ENCODE data around the gene HMCN2.
"Not testable (repeated sequence)": the region's sequence is repeated elsewhere in the genome, so short reads cannot be mapped to it uniquely, and the experiment has no call there.

HMCN2 gene

DNA sequence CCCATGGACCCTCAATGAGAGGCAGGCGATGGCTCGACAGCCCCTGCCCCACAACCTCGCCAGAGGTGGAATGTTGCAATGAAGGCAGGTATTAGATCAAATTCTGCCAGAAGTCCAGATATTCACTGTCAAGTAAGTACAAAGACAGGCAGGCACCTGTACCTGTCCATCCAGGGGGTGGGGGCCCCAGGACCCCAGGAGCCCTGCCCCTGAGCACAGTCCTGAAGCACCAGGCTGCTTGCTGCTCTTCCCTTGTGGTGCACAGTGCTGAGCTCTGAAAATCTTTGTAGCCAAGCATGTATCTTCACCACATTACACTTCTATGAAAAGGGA is 26.2 kb upstream of the HMCN2 start:
- no peak for DNase-seq

DNA sequence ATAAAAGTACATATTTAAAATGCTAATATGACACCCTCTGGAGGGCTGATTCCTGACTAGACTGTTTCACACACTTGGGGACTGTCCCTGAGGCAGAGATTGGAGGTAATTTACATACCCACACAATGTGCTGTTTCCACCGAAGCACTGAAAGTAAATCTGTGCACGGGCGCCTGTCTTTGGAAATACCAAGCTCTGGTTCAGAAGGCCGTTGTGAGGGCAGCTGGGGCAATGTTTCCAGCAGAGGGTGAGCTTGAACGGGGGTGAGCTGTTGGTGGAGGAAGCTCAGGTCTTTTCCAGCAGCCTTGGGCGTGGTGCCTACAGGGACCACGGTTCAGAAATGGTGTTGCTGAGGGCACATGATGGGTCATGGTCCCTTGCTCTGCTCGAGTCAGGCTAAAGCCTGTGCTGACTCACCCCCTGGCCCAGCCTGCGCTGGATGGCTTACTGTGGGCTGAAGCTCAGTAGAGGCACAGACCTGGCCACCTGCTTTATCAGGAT is 25.8 kb upstream of the HMCN2 start:
- no peak for DNase-seq

DNA sequence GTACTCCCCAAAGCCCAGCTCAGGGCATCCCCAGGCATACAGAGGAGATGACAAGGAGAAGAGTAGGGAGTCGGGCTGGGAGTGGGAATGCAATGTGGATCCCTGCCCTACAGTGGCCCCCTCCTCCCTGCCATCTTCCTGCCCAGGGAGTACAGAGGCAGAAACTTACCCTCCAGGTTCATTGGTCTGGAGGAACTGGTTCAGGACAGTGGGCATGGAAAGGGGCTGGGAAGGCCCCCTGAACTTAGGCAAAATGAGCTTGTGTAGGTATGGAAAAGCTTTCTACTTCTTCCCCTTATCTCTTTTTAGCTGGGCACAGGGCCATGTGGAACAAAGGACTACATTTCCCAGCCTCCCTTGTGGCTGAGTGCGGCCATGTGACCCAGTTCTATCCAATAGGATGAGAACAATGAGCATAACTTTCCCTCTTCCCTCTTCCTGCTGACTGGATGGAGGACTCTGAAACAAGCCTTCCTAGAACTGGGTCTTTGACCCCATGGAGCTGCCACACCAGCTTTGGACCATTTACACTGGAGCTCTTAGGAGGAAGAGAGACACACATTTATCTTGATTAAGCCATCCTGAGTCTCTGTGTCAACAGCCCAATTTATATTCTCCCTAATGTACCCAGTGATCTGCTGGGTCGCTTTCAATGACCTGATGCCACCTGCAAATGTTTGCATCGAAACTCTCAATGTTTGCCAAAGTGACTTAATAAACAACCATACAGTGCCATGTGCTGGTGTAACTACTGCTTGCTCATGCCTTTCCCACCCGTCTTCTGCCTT is 25.0 kb upstream of the HMCN2 start:
- DNase-seq: no peak

DNA sequence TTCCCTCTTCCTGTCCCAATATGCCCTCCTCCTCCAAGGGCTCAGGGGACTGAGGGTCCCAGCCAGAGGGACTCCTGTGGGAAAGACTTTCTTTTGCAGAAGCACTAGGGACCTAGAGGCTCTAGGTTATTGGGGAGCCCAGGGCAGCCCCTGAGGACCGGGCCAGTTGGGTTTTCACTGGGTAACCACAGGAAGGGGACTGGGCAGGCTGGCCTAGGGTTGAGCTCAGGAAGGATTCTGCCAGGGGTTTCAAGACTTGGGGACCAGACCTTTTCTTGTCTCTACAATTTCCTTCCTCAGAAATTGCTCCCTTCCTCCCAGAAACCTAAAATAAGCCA is 24.4 kb upstream of the HMCN2 start:
- DNase-seq: no peak

DNA sequence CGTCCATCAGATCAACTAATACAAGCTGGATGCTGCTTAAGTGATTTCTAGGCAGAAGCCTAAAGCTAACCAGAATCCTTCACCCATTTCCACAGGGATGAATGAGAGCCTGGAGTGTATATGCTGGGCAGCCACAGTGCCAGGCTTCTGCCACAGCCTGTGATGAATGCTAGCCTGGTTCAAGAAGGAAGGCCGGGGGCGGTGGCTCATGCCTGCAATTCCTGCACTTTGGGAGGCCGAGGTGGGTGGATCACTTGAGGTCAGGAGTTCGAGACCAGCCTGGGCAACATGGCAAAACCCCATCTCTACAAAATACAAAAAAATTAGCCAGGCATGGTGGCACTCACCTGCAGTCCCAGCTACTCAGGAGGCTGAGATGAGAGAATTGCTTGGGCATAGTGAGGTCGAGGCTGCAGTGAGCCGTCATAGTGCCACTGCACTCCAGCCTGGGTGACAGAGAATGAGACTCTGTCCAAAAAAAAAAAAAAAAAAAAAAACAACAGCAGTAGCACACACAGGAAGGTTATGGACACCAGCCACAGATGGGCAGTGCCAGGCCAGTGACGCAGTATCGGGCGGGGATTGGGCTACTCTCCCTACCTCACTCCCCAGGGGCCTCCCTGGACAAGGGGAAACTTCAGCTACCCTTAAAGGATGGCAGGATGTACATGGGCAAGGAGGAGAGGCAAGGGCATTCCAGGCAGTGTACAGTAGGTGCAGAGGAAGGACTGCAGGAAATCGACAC is 23.1 kb upstream of the HMCN2 start:
- no peak for DNase-seq

- DNase-seq: peak; percentile 67
Measured at GRCh38 chr9:130243015-130243881, 22.3 kb upstream of the HMCN2 start.

DNA sequence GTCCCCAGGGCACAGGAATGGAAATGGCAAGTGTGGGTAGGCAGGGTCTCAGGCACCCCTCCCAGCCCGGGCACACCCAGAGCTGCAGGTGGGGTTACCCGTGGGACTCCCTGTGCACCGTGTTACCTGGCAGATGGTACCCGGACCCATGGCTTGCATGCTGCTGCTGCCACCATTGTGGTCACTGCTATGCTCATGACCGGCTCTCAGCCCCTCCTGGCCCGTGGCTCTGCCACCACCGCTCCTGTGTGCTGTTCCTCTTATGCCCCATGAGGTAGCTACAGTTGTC is 21.7 kb upstream of the HMCN2 start:
- DNase-seq: no peak

GRCh38 chr9:130244548-130245165 is 20.9 kb upstream of the HMCN2 start:
- no peak for DNase-seq

DNA sequence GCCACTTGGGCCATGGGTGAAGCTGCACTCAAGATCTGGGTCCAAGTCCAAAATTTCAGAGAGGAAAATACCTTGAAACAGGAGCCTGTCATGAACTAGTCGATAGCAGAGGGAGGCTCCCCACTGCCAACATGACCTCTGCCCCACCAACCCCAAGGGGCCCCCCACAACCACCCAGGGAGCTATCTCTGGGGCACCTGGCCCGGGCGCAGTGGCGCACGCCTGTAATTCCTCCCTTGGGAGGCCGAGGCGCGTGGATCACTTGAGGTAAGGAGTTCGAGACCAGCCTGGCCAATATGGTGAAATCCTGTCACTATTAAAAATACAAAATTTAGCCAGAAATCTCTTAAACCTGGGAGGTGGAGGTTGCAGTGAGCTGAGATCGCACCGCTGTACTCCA is 20.1 kb upstream of the HMCN2 start:
- no peak for DNase-seq

DNA sequence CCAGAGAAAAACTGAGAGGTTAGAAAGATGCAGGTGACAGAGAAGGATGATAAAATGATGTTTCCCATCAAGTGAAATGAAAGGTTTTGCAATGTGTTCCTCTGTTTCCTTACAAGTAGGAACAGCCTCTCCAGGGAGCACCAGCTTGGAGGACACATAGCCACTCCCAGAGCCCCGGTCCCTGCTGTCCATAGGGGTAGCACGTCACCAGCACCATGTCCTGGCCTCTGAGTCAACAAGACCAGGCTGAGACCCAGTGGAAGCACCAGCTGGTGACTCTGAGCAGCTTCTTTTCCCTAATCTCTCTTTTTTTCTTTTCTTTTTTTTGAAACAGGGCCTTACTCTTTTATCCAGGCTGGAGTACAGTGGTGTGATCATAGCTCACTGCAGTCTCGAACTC is 19.4 kb upstream of the HMCN2 start:
- no peak for DNase-seq

GRCh38 chr9:130254747-130255630 is 10.6 kb upstream of the HMCN2 start:
- no peak for DNase-seq

GRCh38 chr9:130255631-130256134 is 9.9 kb upstream of the HMCN2 start:
- DNase-seq: no peak

DNA sequence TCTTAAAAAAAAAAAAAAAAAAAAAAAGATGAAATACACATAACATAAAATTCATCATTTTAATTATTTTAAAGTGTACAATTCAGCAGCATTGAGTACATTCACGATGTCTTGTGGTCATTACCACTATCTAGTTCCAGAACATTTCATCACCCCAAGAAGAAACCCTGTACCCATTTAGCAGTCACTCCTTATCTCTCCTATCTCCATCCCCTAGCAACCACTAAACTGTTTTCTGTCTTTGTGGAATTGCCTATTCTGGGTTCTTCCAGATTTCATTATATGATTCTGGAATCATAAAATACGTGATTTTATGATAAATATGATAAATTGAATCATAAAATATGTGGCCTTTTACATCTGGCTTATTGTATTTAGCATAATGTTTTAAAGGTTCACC is 8.9 kb upstream of the HMCN2 start:
- no peak for DNase-seq

GRCh38 chr9:130258137-130258536 is 7.4 kb upstream of the HMCN2 start:
- DNase-seq: not testable (repeated sequence)

- DNase-seq: no peak
Measured at GRCh38 chr9:130259044-130259443, 6.5 kb upstream of the HMCN2 start.

DNA sequence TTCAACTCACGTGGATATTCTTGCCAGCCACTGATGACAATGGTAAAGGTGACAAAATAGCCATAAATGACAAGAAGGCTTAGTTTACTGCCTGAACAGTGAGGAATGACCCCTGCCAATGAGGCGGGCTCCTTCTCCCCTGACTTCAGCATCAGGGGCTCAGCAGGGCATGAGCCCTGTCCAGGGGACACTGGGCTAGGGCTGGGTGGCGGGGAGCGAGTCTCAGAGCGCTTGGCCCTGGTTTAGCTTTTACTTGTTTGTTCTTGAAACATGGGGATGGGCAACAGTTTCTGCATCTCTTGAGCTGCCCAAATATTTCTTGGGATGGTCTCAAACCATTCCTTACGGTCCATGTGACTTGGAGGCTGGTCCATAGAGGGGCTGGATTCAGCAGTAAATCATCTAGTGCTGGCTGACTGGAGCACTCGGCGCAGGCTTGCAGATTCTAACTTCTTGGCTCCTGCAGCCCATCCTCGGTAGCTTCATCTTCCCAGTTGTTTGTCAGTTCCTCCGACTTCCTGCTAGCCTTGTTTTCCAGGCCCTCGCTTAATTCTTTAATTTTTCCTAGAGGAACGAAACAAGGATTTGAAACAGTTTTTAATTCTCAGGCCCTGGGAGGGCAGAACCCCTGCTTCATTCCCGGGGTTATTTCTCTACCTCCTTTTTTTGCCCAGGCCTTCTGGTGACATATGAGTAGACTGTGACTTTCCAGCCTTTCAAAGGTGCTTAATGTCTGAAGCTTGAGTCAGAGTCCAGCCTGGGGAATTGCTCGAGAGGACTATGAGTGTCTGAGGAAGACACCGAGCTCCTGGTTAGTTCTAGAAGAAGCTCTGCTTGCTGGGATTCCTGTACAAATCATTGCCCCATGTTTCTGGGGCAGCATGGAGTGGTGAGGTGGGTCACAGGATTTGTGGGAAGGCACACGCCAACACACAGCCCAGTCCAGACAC is 4.5 kb upstream of the HMCN2 start:
- DNase-seq: no peak

DNA sequence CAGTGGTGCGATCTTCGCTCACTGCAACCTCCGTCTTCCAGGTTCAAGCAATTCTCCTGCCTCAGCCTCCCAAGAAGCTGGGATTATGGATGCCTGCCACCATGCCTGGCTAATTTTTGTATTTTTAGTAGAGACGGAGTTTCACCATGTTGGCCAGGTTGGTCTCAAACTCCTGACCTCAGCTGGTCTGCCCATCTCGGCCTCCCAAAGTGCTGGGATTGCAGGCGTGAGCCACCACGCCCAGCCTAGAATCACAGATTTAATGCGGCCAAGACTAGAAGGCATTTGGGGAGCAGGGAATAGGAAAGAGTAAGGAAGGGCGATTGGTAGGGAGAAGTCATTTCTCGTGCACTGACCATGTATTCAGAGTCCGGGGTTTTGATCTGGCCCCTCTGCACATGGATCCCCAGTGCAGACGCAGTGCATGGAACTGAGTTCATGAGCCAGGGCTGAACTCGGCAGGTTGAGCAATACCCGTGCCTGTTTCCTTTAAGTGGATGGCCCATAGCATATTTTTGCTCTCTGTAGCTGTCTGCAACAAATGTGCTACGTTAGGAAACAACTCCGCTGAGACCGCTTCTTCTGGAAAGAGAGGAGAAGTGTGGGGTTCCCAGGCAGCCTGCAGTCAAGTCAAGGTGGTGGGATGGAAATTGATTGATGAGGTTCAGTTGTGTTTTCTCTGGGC is 3.4 kb upstream of the HMCN2 start:
- no peak for DNase-seq

DNA sequence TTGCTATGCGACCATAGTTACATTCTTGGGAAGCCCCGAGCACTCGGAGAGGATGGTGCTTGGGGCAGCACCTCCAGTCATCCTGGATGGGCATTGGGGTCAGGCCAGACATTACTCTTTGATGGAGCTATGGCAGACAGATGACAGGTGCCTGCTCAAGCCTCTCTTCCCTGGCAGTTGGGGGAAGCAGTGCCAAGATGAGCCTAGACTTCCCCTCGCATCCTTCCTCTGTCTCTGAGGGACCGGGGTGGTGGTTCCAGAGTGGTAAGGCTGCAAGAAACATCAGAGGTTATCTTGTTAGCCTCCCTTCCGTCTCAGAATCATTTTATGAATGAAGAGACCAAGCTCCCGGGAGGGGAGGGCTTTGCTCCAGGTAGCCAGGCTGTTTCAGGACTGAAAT is 2.8 kb upstream of the HMCN2 start:
- no peak for DNase-seq

GRCh38 chr9:130263601-130264413 is 1.8 kb upstream of the HMCN2 start:
- no peak for DNase-seq
